Neuronal stem cell (in vitro differentiated cells): ENCODE measurements around the gene SERBP1. TPM values are rescaled to one million over a fixed set of nuclear protein-coding genes. Genes with fewer than 3 reads are reported as not detected.

ENCODE experiments used
- DNase-seq: peaks from one replicate; pipeline ENCODE4 v3.0.0-alpha.2; 2013; ENCODE audit warnings: low spot score
- H2AFZ ChIP-seq: one replicate; pipeline ENCODE4 v1.6.1; 2013; ENCODE audit warnings: mild to moderate bottlenecking, low read length, inconsistent platforms
- H2AK5ac ChIP-seq: 2 replicates; pipeline ENCODE4 v1.6.1; 2013; ENCODE audit warnings: low read depth, mild to moderate bottlenecking, inconsistent platforms, low read length, moderate library complexity, mixed read lengths
- H2BK120ac ChIP-seq: 2 replicates; pipeline ENCODE4 v1.6.1; 2013; ENCODE audit warnings: low read depth, mild to moderate bottlenecking, inconsistent platforms, low read length, moderate library complexity, mixed read lengths
- H2BK12ac ChIP-seq: one replicate; pipeline ENCODE4 v1.6.1; 2013; ENCODE audit warnings: low read length, inconsistent platforms
- H2BK15ac ChIP-seq: 2 replicates; pipeline ENCODE4 v1.6.1; 2013; ENCODE audit warnings: mild to moderate bottlenecking, low read length, inconsistent platforms, mixed read lengths
- H2BK5ac ChIP-seq: one replicate; pipeline ENCODE4 v1.6.1; 2013; ENCODE audit warnings: inconsistent platforms, mild to moderate bottlenecking, low read length, moderate library complexity
- H3K14ac ChIP-seq: one replicate; pipeline ENCODE4 v1.6.1; 2013; ENCODE audit warnings: low read length, inconsistent platforms
- H3K18ac ChIP-seq: 2 replicates; pipeline ENCODE4 v1.6.1; 2013; ENCODE audit warnings: low read length, inconsistent platforms
- H3K23ac ChIP-seq: 2 replicates; pipeline ENCODE4 v1.6.1; 2013; ENCODE audit warnings: low read depth, mild to moderate bottlenecking, mixed read lengths, low read length, inconsistent platforms; ENCODE audit not compliant: poor library complexity
- H3K27ac ChIP-seq: replicated peaks from 3 replicates; pipeline ENCODE4 v1.5.1; 2013; ENCODE audit warnings: low read length, inconsistent platforms
- H3K27me3 ChIP-seq, 3 experiments: 2 replicates each; pipeline ENCODE4 v1.6.1; 2013; ENCODE audit warnings: low read length in 3 of 3, mild to moderate bottlenecking in 2 of 3, inconsistent platforms in 1 of 3, low read depth in 1 of 3, mixed read lengths in 1 of 3, moderate library complexity in 1 of 3; ENCODE audit not compliant: control insufficient read depth in 3 of 3, insufficient read depth in 3 of 3
- H3K36me3 ChIP-seq, 2 donors: replicated peaks in 1 of 2; 2 replicates each; pipeline ENCODE4 v1.6.1; 2013; ENCODE audit warnings: low read length in 2 of 2; ENCODE audit not compliant: control insufficient read depth in 2 of 2, insufficient read depth in 2 of 2
- H3K4ac ChIP-seq: 2 replicates; pipeline ENCODE4 v1.6.1; 2013; ENCODE audit warnings: inconsistent platforms, mild to moderate bottlenecking, low read length, moderate library complexity
- H3K4me1 ChIP-seq, 2 donors: 1 replicate in 1 of 2; 2 replicates in 1 of 2; pipeline ENCODE4 v1.6.1; 2013; ENCODE audit warnings: low read length in 2 of 2, low read depth in 1 of 2; ENCODE audit not compliant: control insufficient read depth in 2 of 2, insufficient read depth in 1 of 2
- H3K4me2 ChIP-seq: one replicate; pipeline ENCODE4 v1.6.1; 2013; ENCODE audit warnings: mild to moderate bottlenecking, low read length, inconsistent platforms; ENCODE audit not compliant: insufficient read depth, poor library complexity, severe bottlenecking
- H3K4me3 ChIP-seq, 2 donors: 2 replicates each; pipeline ENCODE4 v1.5.1; 2013; ENCODE audit warnings: low read length in 2 of 2, mild to moderate bottlenecking in 2 of 2, inconsistent platforms in 1 of 2, moderate library complexity in 1 of 2
- H3K79me1 ChIP-seq: one replicate; pipeline ENCODE4 v1.6.1; 2013; ENCODE audit warnings: low read depth, mild to moderate bottlenecking, inconsistent platforms, low read length, moderate library complexity
- H3K9ac ChIP-seq: one replicate; pipeline ENCODE4 v1.6.1; 2013; ENCODE audit warnings: mild to moderate bottlenecking, low read depth, low read length, inconsistent platforms; ENCODE audit not compliant: poor library complexity
- H3K9me3 ChIP-seq, 2 donors: replicated peaks in 1 of 2; 2 replicates each; pipeline versions ENCODE3 to v1.6.1; 2013; ENCODE audit warnings: low read length in 2 of 2, mild to moderate bottlenecking in 2 of 2, inconsistent platforms in 1 of 2, low read depth in 1 of 2, mixed read lengths in 1 of 2, moderate library complexity in 1 of 2; ENCODE audit not compliant: control insufficient read depth in 2 of 2, insufficient read depth in 1 of 2
- H4K8ac ChIP-seq: one replicate; pipeline ENCODE4 v1.6.1; 2013; ENCODE audit warnings: low read depth, mild to moderate bottlenecking, inconsistent platforms, low read length, moderate library complexity
- H4K91ac ChIP-seq: one replicate; pipeline ENCODE4 v1.6.1; 2013; ENCODE audit warnings: low read length, low read depth, mild to moderate bottlenecking, inconsistent platforms; ENCODE audit not compliant: poor library complexity
- WGBS, 2 donors: extraction: QIAGEN DNeasy Blood & Tissue Kit; methylation state at CpG; one replicate each; pipeline ENCODE4 v1.1.7; 2013; ENCODE audit warnings: missing lambda C conversion rate in 2 of 2, mixed read lengths in 1 of 2; ENCODE audit not compliant: insufficient read length in 2 of 2, insufficient replicate concordance in 1 of 2; ENCODE audit errors: extremely low coverage in 2 of 2; 5-methylcytosine and 5-hydroxymethylcytosine counted together
- small RNA-seq: library from polyadenylated mRNA; stranded (forward); fragments of <200 nt; extraction: miRNeasy Mini kit (QIAGEN cat#:217004); gene quantifications from one replicate; pipeline ENCODE3, GENCODE V24; 2013; ENCODE audit not compliant: insufficient read depth

SERBP1 gene

DNA sequence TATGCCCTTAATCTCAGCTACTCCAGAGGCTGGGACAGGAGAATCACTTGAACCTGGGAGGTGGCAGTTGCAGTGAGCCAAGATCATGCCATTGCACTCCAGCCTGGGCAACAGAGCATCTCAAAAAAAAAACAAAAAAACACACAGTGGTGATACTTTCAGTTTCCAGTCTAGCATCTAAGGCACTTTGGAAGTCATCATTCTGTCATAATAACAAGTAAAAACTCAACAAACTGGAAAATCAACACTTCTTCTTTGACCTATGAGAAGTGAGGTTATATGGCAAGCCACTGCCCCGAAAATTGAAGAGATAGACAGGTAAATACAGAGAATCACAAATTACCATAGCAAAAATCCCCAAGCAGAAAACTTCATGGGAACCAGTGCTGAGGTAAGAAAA, 70.6 kb downstream of the SERBP1 start:
- WGBS, 2 donors = no CpG with 5 or more reads among the region's 1 CpG
- no peaks in the 10 kb centered on the region for H3K27me3 ChIP-seq
- no peak for DNase-seq

More for the DNA sequence above, 70.6 kb downstream of the SERBP1 start:
- H4K8ac ChIP-seq = no peak overlapping the region
- H3K79me1 ChIP-seq = no peaks in the 10 kb centered on the region
- H2BK15ac ChIP-seq = no peak overlapping the region
- no peak overlapping the region for H2BK120ac ChIP-seq
- no peak overlapping the region for H3K4me2 ChIP-seq
- H3K4ac ChIP-seq = no peak overlapping the region
- H3K14ac ChIP-seq = no peak overlapping the region
- no peaks in the 10 kb centered on the region for H3K36me3 ChIP-seq
- no peak overlapping the region for H2BK5ac ChIP-seq
- no peak overlapping the region for H2AFZ ChIP-seq
- no peak overlapping the region for H3K4me3 ChIP-seq
- H4K91ac ChIP-seq = no peak overlapping the region
- no peaks in the 10 kb centered on the region for H3K4me1 ChIP-seq
- no peak overlapping the region for H3K18ac ChIP-seq
- no peaks in the 10 kb centered on the region for H3K9me3 ChIP-seq
- H2BK12ac ChIP-seq = no peak overlapping the region
- H3K23ac ChIP-seq = no peak overlapping the region
- no peak overlapping the region for H3K27ac ChIP-seq
- H2AK5ac ChIP-seq = no peak overlapping the region
- no peak overlapping the region for H3K9ac ChIP-seq

Small RNA genes lying within 50 kb of the gene (small RNA-seq; reads per million reads assigned to genes)
- not detected for gene RNU6-387P
